Smooth muscle cell (in vitro differentiated cells): ENCODE results near the gene PKDREJ. TPM values are rescaled to one million over a fixed set of nuclear protein-coding genes. Genes with fewer than 3 reads are reported as not detected.
"Not testable (repeated sequence)": the region's sequence is repeated elsewhere in the genome, so short reads cannot be mapped to it uniquely, and the experiment has no call there.

Source experiments
- DNase-seq: peaks from one replicate; lab custom pipeline; 2025; ENCODE audit not compliant: unreplicated experiment; lab: John Stamatoyannopoulos, UW
- H2AFZ ChIP-seq: fragments of 200-600 bp; sonication (generic); 2 replicates; pipeline ENCODE4 v1.6.0; 2016; ENCODE audit warnings: antibody characterized with exemption, low read depth, mild to moderate bottlenecking
- H3F3A ChIP-seq: fragments of 200-600 bp; sonication (generic); 2 replicates; pipeline ENCODE4 v1.6.0; 2017; ENCODE audit warnings: antibody characterized with exemption, low read depth
- H3K27ac ChIP-seq: fragments of 200-600 bp; sonication (generic); 2 replicates; pipeline ENCODE4 v1.5.1; 2016; ENCODE audit warnings: low read depth, mild to moderate bottlenecking
- H3K27me3 ChIP-seq: fragments of 200-600 bp; sonication (generic); 2 replicates; pipeline ENCODE4 v1.6.1; 2016; ENCODE audit warnings: low read depth, mild to moderate bottlenecking
- H3K36me3 ChIP-seq: fragments of 200-600 bp; sonication (generic); 2 replicates; pipeline ENCODE4 v1.5.1; 2016; ENCODE audit warnings: low read depth
- H3K4me1 ChIP-seq: fragments of 200-600 bp; sonication (generic); 2 replicates; pipeline ENCODE4 v1.5.1; 2016; ENCODE audit warnings: low read depth
- H3K4me2 ChIP-seq: fragments of 200-600 bp; sonication (generic); 2 replicates; pipeline ENCODE4 v1.6.0; 2016; ENCODE audit warnings: mild to moderate bottlenecking
- H3K4me3 ChIP-seq: fragments of 200-600 bp; sonication (generic); 2 replicates; pipeline ENCODE4 v1.5.1; 2016; ENCODE audit warnings: mild to moderate bottlenecking
- H3K79me2 ChIP-seq: fragments of 200-600 bp; sonication (generic); 2 replicates; pipeline ENCODE4 v1.6.0; 2016; ENCODE audit warnings: low read depth, mild to moderate bottlenecking
- H3K9ac ChIP-seq: fragments of 200-600 bp; sonication (generic); 2 replicates; pipeline ENCODE4 v1.6.0; 2016; ENCODE audit warnings: low read depth
- H3K9me3 ChIP-seq: fragments of 200-600 bp; sonication (generic); replicated peaks from 2 replicates; pipeline ENCODE4 v1.5.1; 2016; ENCODE audit warnings: low read depth
- H4K20me1 ChIP-seq: fragments of 200-600 bp; sonication (generic); 2 replicates; pipeline ENCODE4 v1.6.0; 2016; ENCODE audit warnings: low read depth
- WGBS: methylation state at CpG from one replicate; pipeline ENCODE4 v1.1.7; 2016; ENCODE audit warnings: low lambda C conversion rate; 5-methylcytosine and 5-hydroxymethylcytosine counted together
- polyA plus RNA-seq: library from polyadenylated mRNA; unstranded; fragments of >200 nt; fragmentation: Nextera tagmentation; extraction: Ambion mirVana; gene quantifications from 2 replicates; pipeline ENCODE4 v1.2.1, GENCODE V29; 2016
- total RNA-seq: library from RNA; depleted of rRNA; stranded (reverse); fragments of >200 nt; gene quantifications from 2 replicates; pipeline ENCODE4 v1.2.3, GENCODE V29; 2014
- TF ChIP-seq, protein P1 (sequence below): fragments of 200-600 bp; sonication (generic); IDR thresholded peaks from 2 replicates; pipeline ENCODE4 v1.5.1; 2017; ENCODE audit warnings: borderline replicate concordance, mild to moderate bottlenecking, antibody characterized with exemption; ENCODE audit not compliant: insufficient read depth, poor library complexity, severe bottlenecking

Gene PKDREJ, protein sequence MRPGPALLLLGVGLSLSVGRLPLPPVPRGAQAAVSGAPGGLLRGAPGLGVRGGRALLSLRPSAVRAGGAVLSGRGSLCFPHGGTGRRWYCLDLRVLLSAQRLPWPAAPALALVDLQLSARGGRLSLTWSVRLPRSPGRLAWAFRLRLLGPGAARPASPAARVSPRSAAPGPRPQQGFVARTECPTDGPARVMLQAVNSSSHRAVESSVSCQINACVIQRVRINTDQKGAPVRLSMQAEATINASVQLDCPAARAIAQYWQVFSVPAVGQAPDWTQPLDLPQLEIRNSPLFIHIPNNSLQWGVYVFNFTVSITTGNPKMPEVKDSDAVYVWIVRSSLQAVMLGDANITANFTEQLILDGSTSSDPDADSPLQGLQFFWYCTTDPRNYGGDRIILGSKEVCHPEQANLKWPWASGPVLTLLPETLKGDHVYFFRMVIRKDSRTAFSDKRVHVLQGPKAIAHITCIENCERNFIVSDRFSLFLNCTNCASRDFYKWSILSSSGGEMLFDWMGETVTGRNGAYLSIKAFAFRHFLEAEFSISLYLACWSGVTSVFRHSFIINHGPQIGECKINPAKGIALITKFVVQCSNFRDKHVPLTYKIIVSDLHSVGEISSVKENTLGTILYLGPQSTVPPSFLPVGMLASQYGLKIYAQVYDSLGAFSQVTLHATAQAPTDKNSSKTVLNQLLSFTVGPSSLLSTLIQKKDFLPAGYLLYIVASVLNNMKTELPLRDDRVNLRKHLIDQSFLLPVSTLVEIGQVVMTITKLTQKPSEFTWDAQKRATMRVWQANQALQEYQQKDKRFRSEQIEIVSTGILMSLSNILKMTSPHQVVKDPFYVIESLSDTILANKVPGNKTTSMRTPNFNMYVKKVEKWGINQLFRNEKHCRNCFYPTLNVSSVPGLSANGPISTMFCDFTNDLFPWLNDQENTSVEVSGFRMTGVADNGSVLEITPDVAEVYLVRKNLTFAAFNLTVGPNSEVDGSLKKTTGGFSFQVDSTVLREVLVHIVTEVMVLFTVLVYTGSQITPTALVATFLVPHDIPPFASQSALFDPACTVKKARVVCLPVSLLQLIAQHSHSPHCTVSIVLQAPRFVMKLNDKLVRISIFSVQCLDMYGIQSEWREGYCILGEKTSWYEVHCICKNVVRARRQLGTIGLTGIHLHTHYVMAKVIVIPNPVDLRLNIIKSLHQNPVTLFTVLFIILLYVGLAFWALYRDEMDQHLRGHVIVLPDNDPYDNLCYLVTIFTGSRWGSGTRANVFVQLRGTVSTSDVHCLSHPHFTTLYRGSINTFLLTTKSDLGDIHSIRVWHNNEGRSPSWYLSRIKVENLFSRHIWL (N-terminal part only)
- total RNA-seq, result under 0.01 TPM in 1 of 2 replicates, not detected in the other
- 0.05 and 0.07 TPM in 2 replicates for polyA plus RNA-seq

DNA sequence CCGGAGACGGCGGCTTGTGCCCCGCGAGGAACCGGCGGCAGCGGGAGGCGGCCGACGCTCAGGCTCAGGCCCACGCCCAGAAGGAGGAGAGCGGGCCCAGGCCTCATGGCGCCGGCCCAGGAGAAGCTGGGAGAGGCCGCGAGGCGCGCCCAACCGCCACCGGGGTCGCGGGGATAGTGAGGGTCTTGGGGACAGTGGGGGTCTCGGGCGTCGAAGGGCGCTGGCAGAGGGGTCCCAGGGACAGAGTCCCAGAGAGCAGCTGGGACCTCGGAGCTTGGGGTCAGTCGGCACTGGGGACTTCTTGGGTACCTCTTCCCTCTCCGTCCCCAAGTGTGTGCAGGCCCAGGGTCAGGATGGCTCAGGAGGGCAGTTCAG lies at the start of gene PKDREJ:
PKDREJ (minus strand) TSS at position 128 of the 375 bp plus-strand sequence; CDS start at position 107, 21 bp downstream.
- Histone ChIP-seq H3K9ac (no peak within 1 kb of the TSS), H3K79me2 (no peaks in the 10 kb centered on the region), H3K4me1 (peaks cover under 1% of the 10 kb centered on the region), H3K27me3 (peaks cover 36% of the 10 kb centered on the region), H2AFZ (no peak within 1 kb of the TSS), H4K20me1 (no peaks in the 10 kb centered on the region), H3K27ac (no peak within 1 kb of the TSS), H3F3A (no peaks in the 10 kb centered on the region), H3K36me3 (no peaks in the 10 kb centered on the region), H3K4me3 (no peak within 1 kb of the TSS), H3K4me2 (peak within 1 kb of the TSS; percentile 47), H3K9me3 (no peaks in the 10 kb centered on the region)
- TF ChIP-seq, protein P1, sequence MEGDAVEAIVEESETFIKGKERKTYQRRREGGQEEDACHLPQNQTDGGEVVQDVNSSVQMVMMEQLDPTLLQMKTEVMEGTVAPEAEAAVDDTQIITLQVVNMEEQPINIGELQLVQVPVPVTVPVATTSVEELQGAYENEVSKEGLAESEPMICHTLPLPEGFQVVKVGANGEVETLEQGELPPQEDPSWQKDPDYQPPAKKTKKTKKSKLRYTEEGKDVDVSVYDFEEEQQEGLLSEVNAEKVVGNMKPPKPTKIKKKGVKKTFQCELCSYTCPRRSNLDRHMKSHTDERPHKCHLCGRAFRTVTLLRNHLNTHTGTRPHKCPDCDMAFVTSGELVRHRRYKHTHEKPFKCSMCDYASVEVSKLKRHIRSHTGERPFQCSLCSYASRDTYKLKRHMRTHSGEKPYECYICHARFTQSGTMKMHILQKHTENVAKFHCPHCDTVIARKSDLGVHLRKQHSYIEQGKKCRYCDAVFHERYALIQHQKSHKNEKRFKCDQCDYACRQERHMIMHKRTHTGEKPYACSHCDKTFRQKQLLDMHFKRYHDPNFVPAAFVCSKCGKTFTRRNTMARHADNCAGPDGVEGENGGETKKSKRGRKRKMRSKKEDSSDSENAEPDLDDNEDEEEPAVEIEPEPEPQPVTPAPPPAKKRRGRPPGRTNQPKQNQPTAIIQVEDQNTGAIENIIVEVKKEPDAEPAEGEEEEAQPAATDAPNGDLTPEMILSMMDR, result no peak
- 41% methylated on average over 26 of the region's 30 CpGs for WGBS
- DNase-seq, result no peak

DNA sequence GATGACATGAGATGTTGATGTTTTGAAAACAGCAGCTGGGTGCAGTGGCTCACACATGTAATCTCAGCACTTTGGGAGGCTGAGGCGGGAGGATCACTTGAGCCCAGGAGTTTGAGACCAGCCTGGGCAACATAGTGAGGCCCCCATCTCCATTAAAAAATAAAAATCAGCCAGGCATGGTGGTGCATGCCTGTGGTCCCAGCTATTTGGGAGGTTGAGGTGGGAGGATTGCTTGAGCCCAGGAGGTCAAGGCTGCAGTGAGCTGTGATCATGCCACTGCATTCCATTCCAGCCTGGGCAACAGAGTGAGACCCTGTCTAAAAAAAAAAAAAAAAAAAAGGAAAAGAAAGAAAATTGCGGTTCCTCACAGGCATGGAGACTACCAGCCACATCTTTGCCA lies 49.7 kb upstream of the PKDREJ start:
- H4K20me1 ChIP-seq, H3K4me1 ChIP-seq, DNase-seq, H3K79me2 ChIP-seq, H3K4me3 ChIP-seq, H3K27ac ChIP-seq, H3K36me3 ChIP-seq, H3K9me3 ChIP-seq, H3F3A ChIP-seq, H3K9ac ChIP-seq, H3K27me3 ChIP-seq, H2AFZ ChIP-seq, H3K4me2 ChIP-seq: not testable (repeated sequence)
- WGBS, result 100% methylated on average over 2 of the region's 2 CpGs

DNA sequence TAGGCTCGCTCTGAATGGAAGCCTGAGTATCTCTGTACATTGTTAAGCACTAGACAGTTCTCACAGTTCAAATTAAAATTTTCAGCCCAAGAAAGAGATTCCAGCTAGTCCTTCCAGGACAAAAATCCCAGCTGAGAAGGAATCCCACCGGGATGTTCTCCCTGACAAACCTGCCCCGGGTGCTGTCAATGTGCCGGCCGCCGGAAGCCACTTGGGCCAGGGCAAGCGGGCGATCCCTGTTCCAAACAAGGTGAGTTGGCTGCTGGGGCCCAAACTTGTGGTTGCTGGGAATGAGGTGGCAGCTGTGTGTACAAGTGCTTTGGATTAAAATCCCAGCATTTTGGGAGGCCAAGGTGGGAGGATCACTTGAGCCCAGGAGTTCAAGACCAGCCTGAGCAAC lies 48.9 kb upstream of the PKDREJ start:
- H3K4me3 ChIP-seq, result no peak overlapping the region
- no peak overlapping the region for H3K4me2 ChIP-seq
- no peaks in the 10 kb centered on the region for H4K20me1 ChIP-seq
- TF ChIP-seq, protein P1, result no peak
- no peak overlapping the region for H3K9ac ChIP-seq
- H3K27ac ChIP-seq, result no peak overlapping the region
- WGBS, result 97% methylated on average over 8 of the region's 8 CpGs
- H3K9me3 ChIP-seq, result no peaks in the 10 kb centered on the region
- no peak for DNase-seq
- no peaks in the 10 kb centered on the region for H3K4me1 ChIP-seq
- H3K79me2 ChIP-seq, result peaks cover 12% of the 10 kb centered on the region
- H3F3A ChIP-seq, result no peaks in the 10 kb centered on the region
- no peaks in the 10 kb centered on the region for H3K36me3 ChIP-seq
- no peaks in the 10 kb centered on the region for H3K27me3 ChIP-seq
- no peak overlapping the region for H2AFZ ChIP-seq
